HG03066 (cell line): Measurements from ENCODE around the gene B3GNT7.
"Not testable (repeated sequence)": the region's sequence is repeated elsewhere in the genome, so short reads cannot be mapped to it uniquely, and the experiment has no call there.

ENCODE experiments used
- ATAC-seq: cut with Tn5 transposase; IDR thresholded peaks from one replicate; pipeline ENCODE4 v1.9.1; 2021; ENCODE audit warnings: low read depth; ENCODE audit not compliant: unreplicated experiment

The B3GNT7 gene

GRCh38 chr2:231395188-231396057 lies at the start of gene B3GNT7:
TSS of gene B3GNT7 (plus strand) at chr2:231395710. CDS start at chr2:231395804, 94 bp downstream.
- ATAC-seq: peak; percentile 12

- no peak for ATAC-seq
Measured at GRCh38 chr2:231347081-231347480, 48.4 kb upstream of the B3GNT7 start.

GRCh38 chr2:231347638-231348037 lies 47.9 kb upstream of the B3GNT7 start:
- ATAC-seq: no peak

- ATAC-seq: no peak
Measured at GRCh38 chr2:231348173-231348572, 47.3 kb upstream of the B3GNT7 start.

- ATAC-seq: no peak
Measured at GRCh38 chr2:231348704-231349373, 46.7 kb upstream of the B3GNT7 start.

GRCh38 chr2:231349374-231349735 lies 46.2 kb upstream of the B3GNT7 start:
- ATAC-seq: not testable (repeated sequence)

GRCh38 chr2:231351648-231352047 lies 43.9 kb upstream of the B3GNT7 start:
- ATAC-seq: no peak

- ATAC-seq: no peak
Measured at GRCh38 chr2:231353469-231353868, 42.0 kb upstream of the B3GNT7 start.

- ATAC-seq: no peak
Measured at GRCh38 chr2:231355508-231356465, 39.7 kb upstream of the B3GNT7 start.

GRCh38 chr2:231356466-231356844 lies 39.1 kb upstream of the B3GNT7 start:
- ATAC-seq: no peak

- ATAC-seq: no peak
Measured at GRCh38 chr2:231357048-231357447, 38.5 kb upstream of the B3GNT7 start.

- no peak for ATAC-seq
Measured at GRCh38 chr2:231357931-231358330, 37.6 kb upstream of the B3GNT7 start.

- ATAC-seq: no peak
Measured at GRCh38 chr2:231359441-231359840, 36.1 kb upstream of the B3GNT7 start.

- no peak for ATAC-seq
Measured at GRCh38 chr2:231359948-231360347, 35.6 kb upstream of the B3GNT7 start.

- no peak for ATAC-seq
Measured at GRCh38 chr2:231360401-231360800, 35.1 kb upstream of the B3GNT7 start.

- no peak for ATAC-seq
Measured at GRCh38 chr2:231360881-231361371, 34.6 kb upstream of the B3GNT7 start.

GRCh38 chr2:231361701-231362554 lies 33.6 kb upstream of the B3GNT7 start:
- peak; percentile 94 for ATAC-seq

- ATAC-seq: no peak
Measured at GRCh38 chr2:231362555-231363184, 32.8 kb upstream of the B3GNT7 start.

- no peak for ATAC-seq
Measured at GRCh38 chr2:231364061-231364460, 31.4 kb upstream of the B3GNT7 start.
